GM18505 (cell line): ENCODE data around the gene GBX1.

Experiments
- ATAC-seq: cut with Tn5 transposase; IDR thresholded peaks from one replicate; pipeline ENCODE4 v1.9.1; 2021; ENCODE audit not compliant: unreplicated experiment
- POLR2A ChIP-seq: IDR thresholded peaks from 4 replicates; pipeline ENCODE4 v1.6.1; 2011; ENCODE audit warnings: borderline replicate concordance; ENCODE audit not compliant: insufficient read depth, insufficient read length; ENCODE audit errors: extremely low read depth

GBX1 gene

DNA sequence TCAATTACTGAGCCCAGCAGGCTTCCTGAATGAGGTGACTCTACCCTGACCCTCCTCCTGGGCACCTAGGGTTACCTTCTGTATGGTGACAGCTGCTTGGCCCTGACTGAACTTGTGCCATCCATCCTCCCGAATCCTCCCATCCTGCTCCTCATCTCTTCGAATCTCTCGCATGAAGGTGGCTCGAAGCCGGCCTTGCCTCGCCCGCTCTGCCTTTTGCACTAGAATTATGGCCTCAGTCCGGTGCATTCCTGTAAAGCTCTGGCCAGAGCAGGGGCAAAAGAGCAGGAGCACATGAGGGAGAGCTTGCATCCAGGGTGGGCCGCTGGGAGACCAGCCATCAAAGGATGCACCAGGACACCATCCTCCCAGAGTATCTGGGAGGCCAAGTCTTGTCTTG, 35.3 kb upstream of the GBX1 start:
- no peak for ATAC-seq
- no peak for TF ChIP-seq POLR2A

DNA sequence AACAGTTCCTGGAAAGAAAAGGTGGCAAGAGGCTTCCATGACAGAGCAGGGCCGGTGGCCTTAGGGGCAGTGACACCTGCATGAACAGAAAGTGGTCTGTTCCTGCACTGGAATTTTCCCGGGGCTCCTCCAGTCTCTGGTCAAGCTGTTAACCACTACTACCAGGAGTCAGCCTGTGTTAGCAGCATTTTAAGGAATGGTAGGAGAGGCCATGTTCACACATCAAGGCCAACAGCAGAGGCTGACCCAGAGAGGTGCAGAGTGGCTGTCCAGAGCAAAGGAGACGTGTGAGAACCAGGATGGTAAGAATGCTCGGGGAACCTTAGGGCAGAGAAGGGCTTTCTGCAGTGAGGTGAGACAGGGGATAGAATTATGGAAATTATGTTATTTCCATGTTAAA, 34.3 kb upstream of the GBX1 start:
- no peak for TF ChIP-seq POLR2A
- no peak for ATAC-seq

DNA sequence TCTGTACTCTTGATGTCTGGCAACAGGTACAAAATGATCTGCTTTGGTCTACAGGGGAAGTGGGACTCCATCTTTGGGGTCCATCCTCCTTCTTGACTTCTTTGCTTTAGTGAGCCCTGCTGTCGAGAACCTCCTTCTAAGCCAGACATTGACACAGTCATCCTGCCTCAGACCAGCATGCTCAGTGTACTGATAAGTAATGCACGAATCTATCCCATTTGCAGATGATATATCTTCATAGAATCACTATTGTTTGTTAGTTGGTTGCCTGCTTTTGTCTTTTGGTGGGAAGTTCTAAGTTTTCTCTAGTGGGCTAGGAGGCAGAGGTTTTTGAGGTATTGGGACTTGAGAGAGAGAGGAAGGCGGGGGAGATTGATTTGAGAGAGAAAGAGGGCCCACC, 33.9 kb upstream of the GBX1 start:
- no peak for ATAC-seq
- TF ChIP-seq POLR2A: no peak

DNA sequence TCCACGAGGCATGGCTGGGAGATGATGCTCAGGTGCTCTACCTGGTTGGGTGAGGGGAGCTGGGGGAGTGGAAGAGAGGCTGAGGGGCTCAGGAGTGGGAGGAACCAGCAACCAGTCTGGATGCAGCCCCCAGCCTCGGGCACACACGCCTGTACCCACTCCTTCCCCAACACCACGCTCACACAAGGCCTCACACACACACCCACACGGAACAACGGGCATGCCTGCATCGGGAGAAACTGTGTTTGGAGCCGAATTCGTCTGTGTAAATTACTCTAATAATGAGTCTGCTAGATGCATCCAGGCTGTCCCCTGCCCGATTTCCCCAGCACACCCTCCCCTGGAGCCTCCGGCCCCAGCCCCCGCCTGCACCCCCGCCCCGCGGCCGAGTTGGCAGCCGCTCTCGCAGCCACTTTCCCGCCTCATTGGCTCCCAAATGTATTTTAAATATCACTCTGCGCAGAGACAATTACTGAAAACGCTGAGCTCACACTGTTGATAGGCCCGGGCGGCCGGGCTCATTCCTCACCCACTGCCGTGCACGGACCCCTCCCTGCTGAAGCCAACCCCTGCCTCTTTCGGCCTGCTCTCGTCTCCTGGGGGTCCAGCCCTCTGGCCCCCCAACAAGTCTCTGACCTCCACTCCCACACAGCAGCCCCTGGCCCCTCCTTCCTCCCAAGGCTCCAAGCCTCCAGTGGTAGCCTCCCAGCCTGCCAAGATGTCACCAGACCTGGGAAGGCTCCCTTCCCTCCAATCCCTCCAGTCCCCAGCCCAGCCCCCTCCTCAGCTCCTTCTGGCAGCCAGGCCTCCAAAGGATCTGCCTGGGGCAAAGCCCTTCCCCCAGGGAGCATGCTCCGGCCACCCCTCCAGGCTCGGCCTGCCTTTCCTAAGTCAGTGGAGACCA, 31.7 kb upstream of the GBX1 start:
- no peak for ATAC-seq
- no peak for TF ChIP-seq POLR2A

DNA sequence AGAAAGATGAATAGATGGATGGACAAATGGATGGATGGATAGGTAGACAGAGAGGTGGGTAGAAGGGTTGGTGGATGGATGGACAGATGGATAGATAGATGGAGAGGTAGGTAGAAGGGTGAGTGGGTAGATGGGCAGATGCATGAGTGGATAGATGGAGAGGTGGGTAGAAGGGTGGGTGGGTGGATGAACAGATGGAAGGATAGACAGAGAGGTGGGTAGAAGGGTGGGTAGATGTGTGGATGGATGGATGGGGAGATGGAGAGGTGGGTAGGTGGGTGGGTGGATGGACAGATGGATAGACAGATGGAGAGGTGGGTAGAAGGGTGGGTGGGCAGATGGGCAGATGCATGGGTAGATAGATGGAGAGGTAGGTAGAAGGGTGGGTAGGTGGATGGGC, 30.4 kb upstream of the GBX1 start:
- no peak for TF ChIP-seq POLR2A
- ATAC-seq: no peak

DNA sequence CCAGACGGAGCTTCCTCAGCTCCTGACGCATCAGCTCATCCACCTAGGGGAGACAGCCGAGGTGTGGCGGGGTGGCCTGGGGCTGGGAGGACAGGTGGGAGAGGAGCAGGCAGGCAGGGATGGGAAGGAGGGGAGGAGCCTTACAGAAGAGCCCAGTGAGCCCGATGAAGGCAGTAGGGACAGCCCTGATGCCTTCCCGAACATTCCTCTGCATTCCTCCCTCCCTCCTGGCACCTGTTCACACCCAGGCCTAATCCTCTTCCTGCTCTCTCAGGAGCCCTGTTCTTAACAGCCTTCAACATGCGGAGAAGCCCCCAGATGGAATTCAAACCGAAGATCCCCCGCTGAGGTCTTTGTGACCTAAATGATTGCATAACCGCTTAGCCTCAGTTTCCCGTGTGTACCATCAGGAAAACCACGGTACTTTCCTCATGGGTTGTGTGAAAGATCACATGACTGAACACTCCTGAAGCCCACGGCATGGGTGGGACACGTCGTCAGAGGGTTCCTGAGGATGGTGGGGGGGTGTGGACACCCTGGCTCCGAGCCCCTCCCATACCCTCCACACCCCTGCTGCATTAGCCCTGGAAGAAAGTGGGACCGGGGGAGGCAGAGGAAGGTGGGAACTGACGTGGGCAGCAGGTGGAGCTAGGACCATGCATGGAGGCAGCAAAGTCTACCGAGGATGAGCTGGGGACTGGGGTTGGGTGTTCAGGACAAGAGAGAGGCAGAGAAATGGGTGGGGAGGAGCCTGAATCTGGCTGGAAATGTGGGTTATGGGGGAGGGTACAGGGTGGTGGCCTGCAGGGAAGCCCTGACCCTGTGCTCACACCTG, 28.3 kb upstream of the GBX1 start:
- no peak for ATAC-seq

DNA sequence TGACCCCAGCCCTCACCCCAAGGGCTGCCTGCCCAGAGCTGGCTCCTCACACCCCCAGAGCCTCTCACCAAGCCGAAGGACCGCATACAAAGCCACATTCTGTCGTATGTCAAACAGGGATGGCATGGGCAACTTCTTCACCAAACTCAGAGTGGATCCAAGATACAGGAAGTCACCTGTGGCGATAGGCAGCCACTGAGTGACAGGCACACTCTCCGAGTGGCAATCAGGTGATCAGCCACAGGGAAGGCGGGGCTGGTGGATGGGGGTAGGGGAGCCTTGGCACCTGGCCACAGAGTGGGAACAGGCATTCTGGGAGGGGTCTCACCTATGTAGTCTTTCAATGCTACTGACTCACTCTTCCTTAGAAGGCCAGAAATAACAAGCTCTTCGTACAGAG, 26.7 kb upstream of the GBX1 start:
- TF ChIP-seq POLR2A: no peak
- no peak for ATAC-seq

More for the DNA sequence above, 28.3 kb upstream of the GBX1 start:
- no peak for TF ChIP-seq POLR2A

DNA sequence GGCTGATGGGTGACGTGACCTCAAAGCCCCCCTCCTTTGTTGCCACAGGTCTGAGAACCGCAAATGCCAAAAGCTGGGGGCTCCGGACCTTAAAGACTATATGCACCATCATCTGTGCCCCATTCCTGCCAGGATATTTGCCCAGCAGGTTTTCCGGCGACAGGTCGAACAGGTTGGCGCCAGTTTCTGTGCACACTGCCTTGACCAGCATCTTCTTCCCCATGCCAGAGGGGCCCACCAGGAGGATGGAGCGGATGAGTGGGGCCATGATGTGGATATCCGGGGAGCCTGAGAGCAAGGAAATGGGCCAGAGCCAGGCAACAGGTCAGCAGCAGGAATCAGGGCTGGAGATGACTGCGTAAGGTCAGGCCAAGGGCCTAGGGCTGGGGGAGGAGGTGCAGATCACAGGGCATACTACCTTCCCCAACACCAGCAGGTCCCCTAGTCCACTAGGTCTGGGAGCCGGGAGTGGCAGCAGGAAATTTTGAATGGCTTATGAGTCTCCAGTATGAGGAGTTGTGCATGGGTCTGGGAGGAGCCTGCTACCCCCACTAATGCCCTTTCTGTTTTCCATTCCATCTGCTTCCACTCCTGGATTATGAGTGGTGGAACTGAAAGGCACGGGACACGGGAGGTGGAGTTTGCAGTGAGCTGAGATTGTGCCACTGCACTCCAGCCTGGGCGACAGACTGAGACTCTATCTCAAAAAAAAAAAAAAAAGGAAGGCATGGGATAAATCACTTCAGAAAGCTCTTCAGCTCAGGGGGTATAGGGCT, 25.9 kb upstream of the GBX1 start:
- TF ChIP-seq POLR2A: no peak
- ATAC-seq: no peak

DNA sequence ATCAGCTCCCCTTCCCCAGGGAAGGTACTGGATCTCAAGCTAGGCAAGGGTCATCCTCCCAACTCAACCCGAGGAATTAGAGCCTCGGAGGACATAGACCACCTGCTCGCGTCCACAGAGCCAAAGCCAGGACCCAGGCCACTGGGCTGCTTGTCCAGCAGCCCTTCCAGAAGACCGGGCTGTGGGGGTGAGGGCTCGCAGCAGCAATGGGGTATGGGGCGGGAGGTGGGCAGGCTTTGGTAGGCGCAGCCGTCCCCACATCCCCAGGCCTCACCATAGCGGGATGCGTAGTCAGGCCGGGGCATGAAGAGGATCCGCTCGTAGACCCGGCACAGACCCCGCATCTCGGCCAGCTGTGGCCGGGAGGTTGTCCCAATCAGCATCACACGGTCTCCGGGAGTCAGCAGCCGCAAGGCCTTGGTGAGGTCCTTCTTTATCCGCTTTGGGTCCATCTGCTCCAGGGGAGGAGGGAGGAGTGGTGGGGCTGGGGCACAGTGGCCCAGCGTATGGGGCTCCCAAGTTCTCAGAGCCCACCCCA, 24.6 kb upstream of the GBX1 start:
- ATAC-seq: no peak

DNA sequence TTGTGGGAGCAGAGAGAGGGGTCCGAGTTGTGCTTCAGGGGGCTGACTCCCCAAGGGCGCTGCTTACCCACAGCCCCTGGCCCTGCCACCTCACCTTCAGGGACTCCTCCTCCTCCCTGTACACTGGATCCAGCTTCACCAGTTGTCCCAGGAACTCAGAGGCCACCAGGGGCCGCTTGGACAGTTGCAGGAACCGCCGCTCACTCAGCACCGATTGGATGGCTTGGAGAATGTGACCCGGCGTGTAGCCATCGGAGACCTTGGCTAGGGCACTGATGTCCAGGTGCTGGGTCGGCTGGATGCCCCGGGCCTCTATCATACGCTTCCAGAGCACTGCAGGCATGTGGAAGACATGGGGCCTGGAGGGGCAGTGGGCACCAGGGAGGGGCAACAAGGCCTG, 24.1 kb upstream of the GBX1 start:
- TF ChIP-seq POLR2A: no peak
- no peak for ATAC-seq

More for the DNA sequence above, 24.6 kb upstream of the GBX1 start:
- no peak for TF ChIP-seq POLR2A

DNA sequence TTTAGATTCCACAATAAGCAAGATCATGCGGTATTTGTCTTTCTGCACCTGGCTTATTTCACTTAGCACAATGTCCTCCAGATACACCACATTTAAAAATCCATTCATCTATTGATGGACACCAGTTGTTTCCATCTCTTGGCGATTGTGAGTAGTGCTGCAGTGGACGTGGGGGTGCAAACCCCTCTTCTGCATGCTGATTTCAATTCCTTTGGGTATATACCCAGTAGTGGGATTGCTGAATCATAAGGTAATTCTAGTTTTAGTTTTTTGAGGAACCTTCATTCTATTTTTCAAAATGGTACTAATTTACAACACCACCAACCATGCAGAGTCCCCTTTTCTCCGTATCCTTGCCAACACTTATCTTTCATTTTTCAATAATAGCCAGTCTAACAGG, 21.5 kb upstream of the GBX1 start:
- no peak for ATAC-seq
- no peak for TF ChIP-seq POLR2A

DNA sequence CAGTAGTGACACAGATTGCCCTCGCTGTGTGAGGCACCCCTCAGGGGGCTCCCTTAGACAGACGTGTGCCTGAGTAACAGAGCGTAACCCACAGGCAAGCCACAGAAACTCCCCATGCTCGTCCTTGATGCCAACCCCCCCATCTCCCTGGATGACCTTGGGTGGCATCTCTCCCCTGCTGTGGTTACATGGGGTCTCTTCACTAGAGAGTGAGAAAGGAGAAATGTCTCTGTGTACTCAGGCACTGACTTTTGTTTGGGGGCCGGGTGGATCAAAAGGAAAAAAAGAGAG, 20.7 kb upstream of the GBX1 start:
- ATAC-seq: no peak

DNA sequence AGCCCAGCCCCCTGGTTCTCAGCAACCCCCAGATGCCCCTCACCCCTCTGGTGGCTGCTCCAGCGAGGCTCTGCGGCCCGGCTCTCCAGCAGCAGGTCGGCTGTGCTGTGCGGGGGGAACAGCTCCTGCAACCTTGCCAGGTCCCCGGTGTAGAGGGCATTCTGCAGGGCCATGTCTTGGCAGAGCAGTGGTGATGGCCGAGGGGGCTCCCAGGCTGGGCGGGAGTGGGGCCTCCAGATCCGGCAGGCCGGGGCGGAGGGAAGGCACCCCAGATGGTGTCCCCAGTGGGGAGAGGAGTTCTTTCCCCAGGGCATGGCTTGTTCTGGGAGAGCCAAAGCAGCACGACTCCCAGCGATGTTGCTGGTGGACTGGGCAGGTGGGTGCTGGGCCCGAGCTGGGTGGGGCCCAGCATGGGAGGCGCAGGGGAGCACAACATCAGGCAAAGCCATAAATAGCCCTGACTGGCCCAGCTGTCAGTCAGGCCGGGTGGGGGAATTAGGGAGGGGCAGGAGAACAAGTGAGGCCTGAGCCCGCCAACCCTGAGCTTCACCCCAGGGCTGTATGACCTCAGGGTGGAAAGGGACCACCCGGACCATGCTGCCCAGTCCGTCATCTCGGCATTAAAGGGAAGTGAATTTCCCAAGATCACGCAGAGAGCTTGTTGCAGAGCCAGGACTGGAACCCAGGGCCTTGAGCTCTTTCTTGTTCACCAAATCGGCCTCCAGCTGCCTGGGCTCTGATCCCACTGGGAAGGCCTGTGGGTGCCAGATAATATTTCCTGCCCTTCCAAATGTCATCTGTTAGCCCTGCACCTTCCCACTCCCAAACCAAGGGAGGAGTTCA, 20.1 kb upstream of the GBX1 start:
- no peak for TF ChIP-seq POLR2A
- ATAC-seq: no peak

More for the DNA sequence above, 20.7 kb upstream of the GBX1 start:
- TF ChIP-seq POLR2A: no peak
